Measurements from ENCODE around the gene MT1G.
A peak's percentile ranks its signal among the peaks of the same experiment; 100 is the strongest.

MT1G gene

DNA sequence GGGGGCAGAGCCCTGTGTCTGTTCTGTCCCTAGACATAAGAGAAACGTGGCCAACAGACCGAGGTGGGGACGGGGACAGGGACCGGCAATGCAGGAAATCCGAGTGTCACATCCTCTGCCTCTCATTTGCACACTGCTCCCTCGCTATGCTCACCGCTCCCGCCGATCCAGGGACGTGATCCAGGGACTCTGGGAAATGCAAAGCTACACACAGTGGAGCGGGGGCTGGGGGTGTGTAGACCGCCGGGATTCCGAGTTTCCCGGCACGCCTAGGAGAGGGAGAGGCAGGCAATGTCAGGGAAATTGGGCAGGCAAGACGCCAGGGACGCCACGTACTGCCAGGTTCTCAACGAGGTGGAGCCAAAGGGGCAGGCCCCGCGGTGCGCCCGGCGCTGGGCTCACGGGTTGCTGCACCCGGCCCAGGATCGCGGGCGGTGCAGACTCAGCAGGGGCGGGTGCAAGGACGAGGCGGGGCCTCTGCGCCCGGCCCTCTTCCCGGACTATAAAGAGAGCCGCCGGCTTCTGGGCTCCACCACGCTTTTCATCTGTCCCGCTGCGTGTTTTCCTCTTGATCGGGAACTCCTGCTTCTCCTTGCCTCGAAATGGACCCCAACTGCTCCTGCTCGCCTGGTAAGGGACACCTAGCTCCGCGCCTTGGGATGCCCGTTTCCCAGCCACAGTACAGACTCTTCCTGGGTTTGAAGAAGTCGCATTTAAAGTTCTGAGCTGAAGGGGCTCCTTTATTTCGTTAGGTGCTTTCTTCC, 14.3 kb upstream of the MT1G start, which contains the start of gene MT1X (continued):
- TF ChIP-seq ZNF560 (tag by site-specific recombination; IDR thresholded peaks at IDR 0.05; ENCODE audit: borderline replicate concordance) (no peak), ZNF555 (tag by site-specific recombination; conservative IDR thresholded peaks at IDR 0.05) (no peak), ZNF830 (tag by site-specific recombination; IDR thresholded peaks at IDR 0.05; ENCODE audit: low read depth) (no peak), ZNF707 (tag by site-specific recombination; IDR thresholded peaks at IDR 0.05) (no peak), GLIS2 (tag by site-specific recombination; IDR thresholded peaks at IDR 0.05) (peak; percentile 24; the same call in 1 of the 2 replicates), ZNF140 (tag by site-specific recombination; IDR thresholded peaks at IDR 0.05) (no peak), ZNF16 (tag by site-specific recombination; IDR thresholded peaks at IDR 0.05; ENCODE audit: low read depth) (no peak), SP7 (tag by site-specific recombination; IDR thresholded peaks at IDR 0.05) (0 out of 2 replicates have a peak, but pooled peaks have one; percentile 26), ZNF777 (tag by site-specific recombination; IDR thresholded peaks at IDR 0.05; ENCODE audit: borderline replicate concordance) (no peak; the same call in 1 of the 2 replicates), ZNF624 (tag by site-specific recombination; IDR thresholded peaks at IDR 0.05) (no peak), YY2 (tag by site-specific recombination; IDR thresholded peaks at IDR 0.05) (no peak), HOXC10 (CRISPR knock-in tag; IDR thresholded peaks at IDR 0.05) (no peak), ZNF423 (tag by site-specific recombination; IDR thresholded peaks at IDR 0.05) (no peak), ZNF660 (tag by site-specific recombination; IDR thresholded peaks at IDR 0.05) (0 out of 2 replicates have a peak, but pooled peaks have one; percentile 24), SCRT2 (tag by site-specific recombination; IDR thresholded peaks at IDR 0.05) (no peak), HOXA7 (CRISPR knock-in tag; IDR thresholded peaks at IDR 0.05; ENCODE audit: borderline replicate concordance) (no peak), ZNF658 (tag by site-specific recombination; IDR thresholded peaks at IDR 0.05) (no peak), ZSCAN16 (tag by site-specific recombination; IDR thresholded peaks at IDR 0.05) (no peak), ZNF214 (tag by site-specific recombination; IDR thresholded peaks at IDR 0.05; ENCODE audit: borderline replicate concordance) (no peak), EGR2 (tag by site-specific recombination; IDR thresholded peaks at IDR 0.05; ENCODE audit: low read depth) (peak; percentile 46)
- TF ChIP-seq, protein P1, sequence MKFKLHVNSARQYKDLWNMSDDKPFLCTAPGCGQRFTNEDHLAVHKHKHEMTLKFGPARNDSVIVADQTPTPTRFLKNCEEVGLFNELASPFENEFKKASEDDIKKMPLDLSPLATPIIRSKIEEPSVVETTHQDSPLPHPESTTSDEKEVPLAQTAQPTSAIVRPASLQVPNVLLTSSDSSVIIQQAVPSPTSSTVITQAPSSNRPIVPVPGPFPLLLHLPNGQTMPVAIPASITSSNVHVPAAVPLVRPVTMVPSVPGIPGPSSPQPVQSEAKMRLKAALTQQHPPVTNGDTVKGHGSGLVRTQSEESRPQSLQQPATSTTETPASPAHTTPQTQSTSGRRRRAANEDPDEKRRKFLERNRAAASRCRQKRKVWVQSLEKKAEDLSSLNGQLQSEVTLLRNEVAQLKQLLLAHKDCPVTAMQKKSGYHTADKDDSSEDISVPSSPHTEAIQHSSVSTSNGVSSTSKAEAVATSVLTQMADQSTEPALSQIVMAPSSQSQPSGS (tag by site-specific recombination; IDR thresholded peaks at IDR 0.05; ENCODE audit: low read depth) = no peak
- TF ChIP-seq, protein P2, sequence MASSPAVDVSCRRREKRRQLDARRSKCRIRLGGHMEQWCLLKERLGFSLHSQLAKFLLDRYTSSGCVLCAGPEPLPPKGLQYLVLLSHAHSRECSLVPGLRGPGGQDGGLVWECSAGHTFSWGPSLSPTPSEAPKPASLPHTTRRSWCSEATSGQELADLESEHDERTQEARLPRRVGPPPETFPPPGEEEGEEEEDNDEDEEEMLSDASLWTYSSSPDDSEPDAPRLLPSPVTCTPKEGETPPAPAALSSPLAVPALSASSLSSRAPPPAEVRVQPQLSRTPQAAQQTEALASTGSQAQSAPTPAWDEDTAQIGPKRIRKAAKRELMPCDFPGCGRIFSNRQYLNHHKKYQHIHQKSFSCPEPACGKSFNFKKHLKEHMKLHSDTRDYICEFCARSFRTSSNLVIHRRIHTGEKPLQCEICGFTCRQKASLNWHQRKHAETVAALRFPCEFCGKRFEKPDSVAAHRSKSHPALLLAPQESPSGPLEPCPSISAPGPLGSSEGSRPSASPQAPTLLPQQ (tag by site-specific recombination; IDR thresholded peaks at IDR 0.05) = peak; percentile 73; the same call in 1 of the 2 replicates
- TF ChIP-seq, protein P3, sequence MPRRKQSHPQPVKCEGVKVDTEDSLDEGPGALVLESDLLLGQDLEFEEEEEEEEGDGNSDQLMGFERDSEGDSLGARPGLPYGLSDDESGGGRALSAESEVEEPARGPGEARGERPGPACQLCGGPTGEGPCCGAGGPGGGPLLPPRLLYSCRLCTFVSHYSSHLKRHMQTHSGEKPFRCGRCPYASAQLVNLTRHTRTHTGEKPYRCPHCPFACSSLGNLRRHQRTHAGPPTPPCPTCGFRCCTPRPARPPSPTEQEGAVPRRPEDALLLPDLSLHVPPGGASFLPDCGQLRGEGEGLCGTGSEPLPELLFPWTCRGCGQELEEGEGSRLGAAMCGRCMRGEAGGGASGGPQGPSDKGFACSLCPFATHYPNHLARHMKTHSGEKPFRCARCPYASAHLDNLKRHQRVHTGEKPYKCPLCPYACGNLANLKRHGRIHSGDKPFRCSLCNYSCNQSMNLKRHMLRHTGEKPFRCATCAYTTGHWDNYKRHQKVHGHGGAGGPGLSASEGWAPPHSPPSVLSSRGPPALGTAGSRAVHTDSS (tag by site-specific recombination; IDR thresholded peaks at IDR 0.05) = no peak
- TF ChIP-seq, protein P4, sequence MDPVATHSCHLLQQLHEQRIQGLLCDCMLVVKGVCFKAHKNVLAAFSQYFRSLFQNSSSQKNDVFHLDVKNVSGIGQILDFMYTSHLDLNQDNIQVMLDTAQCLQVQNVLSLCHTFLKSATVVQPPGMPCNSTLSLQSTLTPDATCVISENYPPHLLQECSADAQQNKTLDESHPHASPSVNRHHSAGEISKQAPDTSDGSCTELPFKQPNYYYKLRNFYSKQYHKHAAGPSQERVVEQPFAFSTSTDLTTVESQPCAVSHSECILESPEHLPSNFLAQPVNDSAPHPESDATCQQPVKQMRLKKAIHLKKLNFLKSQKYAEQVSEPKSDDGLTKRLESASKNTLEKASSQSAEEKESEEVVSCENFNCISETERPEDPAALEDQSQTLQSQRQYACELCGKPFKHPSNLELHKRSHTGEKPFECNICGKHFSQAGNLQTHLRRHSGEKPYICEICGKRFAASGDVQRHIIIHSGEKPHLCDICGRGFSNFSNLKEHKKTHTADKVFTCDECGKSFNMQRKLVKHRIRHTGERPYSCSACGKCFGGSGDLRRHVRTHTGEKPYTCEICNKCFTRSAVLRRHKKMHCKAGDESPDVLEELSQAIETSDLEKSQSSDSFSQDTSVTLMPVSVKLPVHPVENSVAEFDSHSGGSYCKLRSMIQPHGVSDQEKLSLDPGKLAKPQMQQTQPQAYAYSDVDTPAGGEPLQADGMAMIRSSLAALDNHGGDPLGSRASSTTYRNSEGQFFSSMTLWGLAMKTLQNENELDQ (tag by site-specific recombination; IDR thresholded peaks at IDR 0.05; ENCODE audit: low read depth) = no peak
- TF ChIP-seq, protein P5, sequence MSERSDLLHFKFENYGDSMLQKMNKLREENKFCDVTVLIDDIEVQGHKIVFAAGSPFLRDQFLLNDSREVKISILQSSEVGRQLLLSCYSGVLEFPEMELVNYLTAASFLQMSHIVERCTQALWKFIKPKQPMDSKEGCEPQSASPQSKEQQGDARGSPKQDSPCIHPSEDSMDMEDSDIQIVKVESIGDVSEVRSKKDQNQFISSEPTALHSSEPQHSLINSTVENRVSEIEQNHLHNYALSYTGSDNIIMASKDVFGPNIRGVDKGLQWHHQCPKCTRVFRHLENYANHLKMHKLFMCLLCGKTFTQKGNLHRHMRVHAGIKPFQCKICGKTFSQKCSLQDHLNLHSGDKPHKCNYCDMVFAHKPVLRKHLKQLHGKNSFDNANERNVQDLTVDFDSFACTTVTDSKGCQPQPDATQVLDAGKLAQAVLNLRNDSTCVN (tag by site-specific recombination; optimal IDR thresholded peaks at IDR 0.05) = peak; percentile 37
- TF ChIP-seq, protein P6, sequence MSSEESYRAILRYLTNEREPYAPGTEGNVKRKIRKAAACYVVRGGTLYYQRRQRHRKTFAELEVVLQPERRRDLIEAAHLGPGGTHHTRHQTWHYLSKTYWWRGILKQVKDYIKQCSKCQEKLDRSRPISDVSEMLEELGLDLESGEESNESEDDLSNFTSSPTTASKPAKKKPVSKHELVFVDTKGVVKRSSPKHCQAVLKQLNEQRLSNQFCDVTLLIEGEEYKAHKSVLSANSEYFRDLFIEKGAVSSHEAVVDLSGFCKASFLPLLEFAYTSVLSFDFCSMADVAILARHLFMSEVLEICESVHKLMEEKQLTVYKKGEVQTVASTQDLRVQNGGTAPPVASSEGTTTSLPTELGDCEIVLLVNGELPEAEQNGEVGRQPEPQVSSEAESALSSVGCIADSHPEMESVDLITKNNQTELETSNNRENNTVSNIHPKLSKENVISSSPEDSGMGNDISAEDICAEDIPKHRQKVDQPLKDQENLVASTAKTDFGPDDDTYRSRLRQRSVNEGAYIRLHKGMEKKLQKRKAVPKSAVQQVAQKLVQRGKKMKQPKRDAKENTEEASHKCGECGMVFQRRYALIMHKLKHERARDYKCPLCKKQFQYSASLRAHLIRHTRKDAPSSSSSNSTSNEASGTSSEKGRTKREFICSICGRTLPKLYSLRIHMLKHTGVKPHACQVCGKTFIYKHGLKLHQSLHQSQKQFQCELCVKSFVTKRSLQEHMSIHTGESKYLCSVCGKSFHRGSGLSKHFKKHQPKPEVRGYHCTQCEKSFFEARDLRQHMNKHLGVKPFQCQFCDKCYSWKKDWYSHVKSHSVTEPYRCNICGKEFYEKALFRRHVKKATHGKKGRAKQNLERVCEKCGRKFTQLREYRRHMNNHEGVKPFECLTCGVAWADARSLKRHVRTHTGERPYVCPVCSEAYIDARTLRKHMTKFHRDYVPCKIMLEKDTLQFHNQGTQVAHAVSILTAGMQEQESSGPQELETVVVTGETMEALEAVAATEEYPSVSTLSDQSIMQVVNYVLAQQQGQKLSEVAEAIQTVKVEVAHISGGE (tag by site-specific recombination; conservative IDR thresholded peaks at IDR 0.05; ENCODE audit: low read depth) = peak; percentile 42; the same call in 1 of the 2 replicates
- TF ChIP-seq, protein P7, sequence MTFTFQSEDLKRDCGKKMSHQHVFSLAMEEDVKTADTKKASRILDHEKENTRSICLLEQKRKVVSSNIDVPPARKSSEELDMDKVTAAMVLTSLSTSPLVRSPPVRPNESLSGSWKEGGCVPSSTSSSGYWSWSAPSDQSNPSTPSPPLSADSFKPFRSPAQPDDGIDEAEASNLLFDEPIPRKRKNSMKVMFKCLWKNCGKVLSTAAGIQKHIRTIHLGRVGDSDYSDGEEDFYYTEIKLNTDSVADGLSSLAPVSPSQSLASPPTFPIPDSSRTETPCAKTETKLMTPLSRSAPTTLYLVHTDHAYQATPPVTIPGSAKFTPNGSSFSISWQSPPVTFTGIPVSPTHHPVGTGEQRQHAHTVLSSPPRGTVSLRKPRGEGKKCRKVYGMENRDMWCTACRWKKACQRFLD (tag by site-specific recombination; IDR thresholded peaks at IDR 0.05) = no peak
